ENCODE data around the gene SLC30A3.

DNA sequence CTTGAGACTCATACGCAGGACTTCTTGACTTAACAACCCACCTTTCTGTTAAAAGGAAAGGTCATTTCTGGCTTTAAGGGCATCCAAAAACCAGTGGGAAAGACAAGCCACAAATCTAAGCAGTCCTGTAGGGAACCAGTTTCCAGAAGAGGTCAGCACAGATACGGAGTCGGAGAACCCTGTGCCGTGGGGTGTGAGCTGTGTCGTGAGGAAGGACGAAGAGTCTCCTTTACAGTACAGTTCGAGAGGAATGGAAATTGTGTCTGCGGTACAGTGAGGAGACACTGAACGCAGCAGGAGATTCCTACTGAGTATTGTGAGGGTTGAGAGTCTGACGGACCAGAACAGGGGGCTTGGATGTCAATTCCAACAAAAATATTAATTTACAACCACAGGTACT is 17.7 kb downstream of the SLC30A3 start:
- no peak for TF ChIP-seq RAD21 (conservative IDR thresholded peaks at IDR 0.05)
- TF ChIP-seq, protein P1, sequence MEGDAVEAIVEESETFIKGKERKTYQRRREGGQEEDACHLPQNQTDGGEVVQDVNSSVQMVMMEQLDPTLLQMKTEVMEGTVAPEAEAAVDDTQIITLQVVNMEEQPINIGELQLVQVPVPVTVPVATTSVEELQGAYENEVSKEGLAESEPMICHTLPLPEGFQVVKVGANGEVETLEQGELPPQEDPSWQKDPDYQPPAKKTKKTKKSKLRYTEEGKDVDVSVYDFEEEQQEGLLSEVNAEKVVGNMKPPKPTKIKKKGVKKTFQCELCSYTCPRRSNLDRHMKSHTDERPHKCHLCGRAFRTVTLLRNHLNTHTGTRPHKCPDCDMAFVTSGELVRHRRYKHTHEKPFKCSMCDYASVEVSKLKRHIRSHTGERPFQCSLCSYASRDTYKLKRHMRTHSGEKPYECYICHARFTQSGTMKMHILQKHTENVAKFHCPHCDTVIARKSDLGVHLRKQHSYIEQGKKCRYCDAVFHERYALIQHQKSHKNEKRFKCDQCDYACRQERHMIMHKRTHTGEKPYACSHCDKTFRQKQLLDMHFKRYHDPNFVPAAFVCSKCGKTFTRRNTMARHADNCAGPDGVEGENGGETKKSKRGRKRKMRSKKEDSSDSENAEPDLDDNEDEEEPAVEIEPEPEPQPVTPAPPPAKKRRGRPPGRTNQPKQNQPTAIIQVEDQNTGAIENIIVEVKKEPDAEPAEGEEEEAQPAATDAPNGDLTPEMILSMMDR (IDR thresholded peaks at IDR 0.05; ENCODE audit: poor library complexity, severe bottlenecking), result no peak
- no peak for TF ChIP-seq SMC3 (conservative IDR thresholded peaks at IDR 0.05; ENCODE audit: poor library complexity)
- TF ChIP-seq EZH2 (IDR thresholded peaks at IDR 0.05; ENCODE audit: borderline replicate concordance, insufficient read depth, low read length, poor library complexity, severe bottlenecking), result no peak
- TF ChIP-seq EP300 (conservative IDR thresholded peaks at IDR 0.05; ENCODE audit: poor library complexity, severe bottlenecking), result no peak
- TF ChIP-seq, protein P2, sequence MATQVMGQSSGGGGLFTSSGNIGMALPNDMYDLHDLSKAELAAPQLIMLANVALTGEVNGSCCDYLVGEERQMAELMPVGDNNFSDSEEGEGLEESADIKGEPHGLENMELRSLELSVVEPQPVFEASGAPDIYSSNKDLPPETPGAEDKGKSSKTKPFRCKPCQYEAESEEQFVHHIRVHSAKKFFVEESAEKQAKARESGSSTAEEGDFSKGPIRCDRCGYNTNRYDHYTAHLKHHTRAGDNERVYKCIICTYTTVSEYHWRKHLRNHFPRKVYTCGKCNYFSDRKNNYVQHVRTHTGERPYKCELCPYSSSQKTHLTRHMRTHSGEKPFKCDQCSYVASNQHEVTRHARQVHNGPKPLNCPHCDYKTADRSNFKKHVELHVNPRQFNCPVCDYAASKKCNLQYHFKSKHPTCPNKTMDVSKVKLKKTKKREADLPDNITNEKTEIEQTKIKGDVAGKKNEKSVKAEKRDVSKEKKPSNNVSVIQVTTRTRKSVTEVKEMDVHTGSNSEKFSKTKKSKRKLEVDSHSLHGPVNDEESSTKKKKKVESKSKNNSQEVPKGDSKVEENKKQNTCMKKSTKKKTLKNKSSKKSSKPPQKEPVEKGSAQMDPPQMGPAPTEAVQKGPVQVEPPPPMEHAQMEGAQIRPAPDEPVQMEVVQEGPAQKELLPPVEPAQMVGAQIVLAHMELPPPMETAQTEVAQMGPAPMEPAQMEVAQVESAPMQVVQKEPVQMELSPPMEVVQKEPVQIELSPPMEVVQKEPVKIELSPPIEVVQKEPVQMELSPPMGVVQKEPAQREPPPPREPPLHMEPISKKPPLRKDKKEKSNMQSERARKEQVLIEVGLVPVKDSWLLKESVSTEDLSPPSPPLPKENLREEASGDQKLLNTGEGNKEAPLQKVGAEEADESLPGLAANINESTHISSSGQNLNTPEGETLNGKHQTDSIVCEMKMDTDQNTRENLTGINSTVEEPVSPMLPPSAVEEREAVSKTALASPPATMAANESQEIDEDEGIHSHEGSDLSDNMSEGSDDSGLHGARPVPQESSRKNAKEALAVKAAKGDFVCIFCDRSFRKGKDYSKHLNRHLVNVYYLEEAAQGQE (IDR thresholded peaks at IDR 0.05; ENCODE audit: borderline replicate concordance), result no peak
- TF ChIP-seq TAF1 (IDR thresholded peaks at IDR 0.05; ENCODE audit: low read depth), result no peak
- TF ChIP-seq POLR2AphosphoS5 (IDR thresholded peaks at IDR 0.05), result no peak
- no peak for TF ChIP-seq MXI1 (conservative IDR thresholded peaks at IDR 0.05; ENCODE audit: poor library complexity, severe bottlenecking)

Measured in neural cell (in vitro differentiated cells).